ENCODE results near the gene ZNF780B. TPM values are rescaled to one million over a fixed set of nuclear protein-coding genes. Genes with fewer than 3 reads are reported as not detected.

Gene ZNF780B
- total and polyA plus RNA-seq, 2 of the 8 experiments (the other 6 are each of a cell fraction or from before 2014, with no cell fraction given): 3.1 to 22.4 TPM

DNA sequence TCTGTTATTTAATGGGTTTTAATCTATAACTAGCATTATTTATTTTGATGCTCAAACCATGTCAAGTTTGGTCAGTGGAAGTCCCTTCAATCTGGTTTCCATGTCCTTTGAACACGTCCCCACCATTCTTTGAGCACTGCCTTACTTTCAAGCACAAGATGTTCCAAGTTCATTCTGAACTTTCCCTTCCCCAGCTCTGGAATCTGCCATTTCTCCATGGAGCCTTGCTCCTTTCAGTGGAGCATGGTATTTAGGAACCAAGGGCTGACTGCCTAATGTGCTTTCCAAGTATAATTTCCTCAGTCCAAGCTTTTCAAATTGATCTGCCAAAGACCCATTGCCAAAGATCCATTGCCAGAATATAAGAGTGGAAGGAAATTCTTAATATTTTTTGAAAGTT, 60.2 kb downstream of the ZNF780B start (continued):
- TF ChIP-seq JUND (IDR thresholded peaks at IDR 0.05; ENCODE audit: low read length) (no peak), CHD1 (IDR thresholded peaks at IDR 0.05; ENCODE audit: low read depth, low read length) (no peak)
- TF ChIP-seq, protein P1, sequence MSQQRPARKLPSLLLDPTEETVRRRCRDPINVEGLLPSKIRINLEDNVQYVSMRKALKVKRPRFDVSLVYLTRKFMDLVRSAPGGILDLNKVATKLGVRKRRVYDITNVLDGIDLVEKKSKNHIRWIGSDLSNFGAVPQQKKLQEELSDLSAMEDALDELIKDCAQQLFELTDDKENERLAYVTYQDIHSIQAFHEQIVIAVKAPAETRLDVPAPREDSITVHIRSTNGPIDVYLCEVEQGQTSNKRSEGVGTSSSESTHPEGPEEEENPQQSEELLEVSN (IDR thresholded peaks at IDR 0.05): no peak

Measured in H1 (cell line).